IPS-18c (cell line): ENCODE results near the gene MAP7.

Experiments used
- H3K4me3 ChIP-seq: 2 replicates; pipeline ENCODE4 v1.7.0; 2013; ENCODE audit warnings: low read depth, mild to moderate bottlenecking, low read length, moderate library complexity; ENCODE audit not compliant: insufficient read depth
- H3K9me3 ChIP-seq: one replicate; pipeline ENCODE4 v1.6.1; 2013; ENCODE audit warnings: mild to moderate bottlenecking, low read length, moderate library complexity; ENCODE audit not compliant: control insufficient read depth, insufficient read depth

MAP7 gene

GRCh38 chr6:136426627-136427377, 123.4 kb downstream of the MAP7 start:
- H3K4me3 ChIP-seq: no peak overlapping the region
- no peaks in the 10 kb centered on the region for H3K9me3 ChIP-seq

GRCh38 chr6:136425793-136426192, 124.4 kb downstream of the MAP7 start:
- Histone ChIP-seq H3K4me3 (no peak overlapping the region), H3K9me3 (no peaks in the 10 kb centered on the region)

- no peaks in the 10 kb centered on the region for H3K9me3 ChIP-seq
- H3K4me3 ChIP-seq: no peak overlapping the region
Observed at GRCh38 chr6:136424901-136425300, 125.3 kb downstream of the MAP7 start.

- Histone ChIP-seq H3K9me3 (no peaks in the 10 kb centered on the region), H3K4me3 (no peak overlapping the region)
Observed at GRCh38 chr6:136424450-136424849, 125.8 kb downstream of the MAP7 start.

GRCh38 chr6:136421537-136422158, 128.6 kb downstream of the MAP7 start:
- Histone ChIP-seq H3K9me3 (no peaks in the 10 kb centered on the region), H3K4me3 (no peak overlapping the region)

GRCh38 chr6:136420853-136421252, 129.4 kb downstream of the MAP7 start:
- H3K9me3 ChIP-seq: no peaks in the 10 kb centered on the region
- H3K4me3 ChIP-seq: no peak overlapping the region

- no peaks in the 10 kb centered on the region for H3K9me3 ChIP-seq
- no peak overlapping the region for H3K4me3 ChIP-seq
Observed at GRCh38 chr6:136415351-136416007, 134.7 kb downstream of the MAP7 start.

- Histone ChIP-seq H3K9me3 (no peaks in the 10 kb centered on the region), H3K4me3 (no peak overlapping the region)
Observed at GRCh38 chr6:136412410-136412809, 137.8 kb downstream of the MAP7 start.

- H3K4me3 ChIP-seq: no peak overlapping the region
- no peaks in the 10 kb centered on the region for H3K9me3 ChIP-seq
Observed at GRCh38 chr6:136411453-136412354, 138.5 kb downstream of the MAP7 start.

- Histone ChIP-seq H3K9me3 (no peaks in the 10 kb centered on the region), H3K4me3 (no peak overlapping the region)
Observed at GRCh38 chr6:136411025-136411325, 139.2 kb downstream of the MAP7 start.

GRCh38 chr6:136410201-136411024, 139.8 kb downstream of the MAP7 start:
- Histone ChIP-seq H3K4me3 (no peak overlapping the region), H3K9me3 (no peaks in the 10 kb centered on the region)

- H3K4me3 ChIP-seq: no peak overlapping the region
Observed at GRCh38 chr6:136409597-136409996, 140.6 kb downstream of the MAP7 start.

GRCh38 chr6:136408204-136408603, 142.0 kb downstream of the MAP7 start:
- no peaks in the 10 kb centered on the region for H3K9me3 ChIP-seq

More at GRCh38 chr6:136409597-136409996, 140.6 kb downstream of the MAP7 start:
- H3K9me3 ChIP-seq: no peaks in the 10 kb centered on the region

GRCh38 chr6:136405420-136406029, 144.7 kb downstream of the MAP7 start:
- Histone ChIP-seq H3K4me3 (no peak overlapping the region), H3K9me3 (no peaks in the 10 kb centered on the region)

More at GRCh38 chr6:136408204-136408603, 142.0 kb downstream of the MAP7 start:
- no peak overlapping the region for H3K4me3 ChIP-seq

GRCh38 chr6:136404627-136405419, 145.4 kb downstream of the MAP7 start:
- Histone ChIP-seq H3K4me3 (no peak overlapping the region), H3K9me3 (no peaks in the 10 kb centered on the region)

- H3K9me3 ChIP-seq: no peaks in the 10 kb centered on the region
- H3K4me3 ChIP-seq: no peak overlapping the region
Observed at GRCh38 chr6:136404007-136404406, 146.2 kb downstream of the MAP7 start.
